Activated naive CD4-positive, alpha-beta T cell treated with anti-CD3 and anti-CD28 coated beads, Interleukin-2, amount 50 U/mL, for 24 hours (primary cell): ENCODE measurements around the gene HSPB7.
"Not testable (repeated sequence)": the region's sequence is repeated elsewhere in the genome, so short reads cannot be mapped to it uniquely, and the experiment has no call there.

ENCODE experiments used
- H3K27ac Mint-ChIP-seq: one replicate; pipeline ENCODE4 v1.8.0; 2021; ENCODE audit warnings: mild to moderate bottlenecking, mixed read lengths
- H3K27me3 Mint-ChIP-seq: one replicate; pipeline ENCODE4 v1.8.0; 2021; ENCODE audit warnings: mixed read lengths
- H3K36me3 Mint-ChIP-seq: one replicate; pipeline ENCODE4 v1.8.0; 2021; ENCODE audit warnings: mixed read lengths
- H3K4me1 Mint-ChIP-seq: one replicate; pipeline ENCODE4 v1.8.0; 2021; ENCODE audit warnings: mixed read lengths
- H3K4me3 Mint-ChIP-seq: one replicate; pipeline ENCODE4 v1.8.0; 2021; ENCODE audit warnings: mild to moderate bottlenecking, mixed read lengths
- H3K9me3 Mint-ChIP-seq: one replicate; pipeline ENCODE4 v1.8.0; 2021; ENCODE audit warnings: mixed read lengths

Gene HSPB7

GRCh38 chr1:16054598-16055540, 37.0 kb upstream of the HSPB7 start:
- no peak overlapping the region for H3K4me3 Mint-ChIP-seq
- H3K27ac Mint-ChIP-seq: no peak overlapping the region
- H3K4me1 Mint-ChIP-seq: no peaks in the 10 kb centered on the region
- H3K27me3 Mint-ChIP-seq: no peaks in the 10 kb centered on the region
- H3K9me3 Mint-ChIP-seq: no peaks in the 10 kb centered on the region
- no peaks in the 10 kb centered on the region for H3K36me3 Mint-ChIP-seq

DNA sequence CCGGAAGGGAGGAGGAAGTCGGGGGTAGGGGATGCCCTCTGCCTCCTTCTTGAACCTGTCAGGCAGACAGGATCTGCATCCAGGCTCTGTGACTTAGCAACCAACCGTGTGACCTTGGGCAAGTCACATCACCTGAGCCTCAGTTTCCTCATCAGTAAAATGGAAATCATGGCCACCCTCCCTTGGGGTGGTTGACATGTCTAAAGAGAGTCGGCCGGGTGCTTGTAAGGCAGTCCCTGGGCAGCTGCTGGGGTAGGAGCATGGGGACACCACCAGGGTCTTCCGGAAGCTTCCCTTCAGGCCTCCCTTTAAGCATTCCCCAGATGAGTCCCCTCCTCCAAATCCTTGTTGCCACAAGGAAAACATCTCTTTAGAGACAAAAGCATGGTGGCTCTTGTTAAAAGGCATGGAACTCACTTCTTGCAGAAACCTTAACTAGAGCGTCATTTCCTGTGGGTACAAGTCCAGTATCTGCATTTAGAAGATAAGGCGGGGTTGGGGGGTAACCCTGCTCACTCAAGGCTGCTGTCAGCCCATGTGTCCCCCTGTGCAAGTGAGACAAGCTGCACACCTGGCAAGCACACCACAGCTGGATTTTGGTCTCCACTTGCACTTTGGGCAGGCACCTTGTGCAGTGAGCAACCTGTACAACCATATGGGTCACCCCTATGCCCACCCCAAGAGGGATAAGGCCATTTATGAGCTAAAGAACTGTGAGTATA, 36.1 kb upstream of the HSPB7 start:
- H3K27ac Mint-ChIP-seq: no peak overlapping the region
- H3K4me3 Mint-ChIP-seq: no peak overlapping the region
- no peaks in the 10 kb centered on the region for H3K36me3 Mint-ChIP-seq
- no peaks in the 10 kb centered on the region for H3K9me3 Mint-ChIP-seq
- no peaks in the 10 kb centered on the region for H3K27me3 Mint-ChIP-seq
- no peaks in the 10 kb centered on the region for H3K4me1 Mint-ChIP-seq

DNA sequence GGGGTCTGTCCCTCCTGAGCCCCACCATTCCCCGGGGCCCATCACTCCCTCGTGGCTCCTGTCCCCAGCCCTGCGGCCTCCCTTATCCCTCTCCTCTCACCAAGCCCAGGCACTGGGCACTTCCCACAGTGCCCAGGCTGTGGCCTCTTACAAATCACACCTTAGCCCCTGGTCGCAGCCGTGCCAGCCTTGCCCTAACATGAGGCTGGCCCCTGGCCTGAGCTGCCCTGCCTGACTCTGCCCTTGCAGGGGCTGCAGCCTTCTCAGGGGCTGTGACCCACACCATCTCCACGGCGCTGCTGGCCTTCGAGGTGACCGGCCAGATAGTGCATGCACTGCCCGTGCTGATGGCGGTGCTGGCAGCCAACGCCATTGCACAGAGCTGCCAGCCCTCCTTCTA, 34.1 kb upstream of the HSPB7 start:
- not testable (repeated sequence) for H3K27ac Mint-ChIP-seq, H3K27me3 Mint-ChIP-seq, H3K4me1 Mint-ChIP-seq, H3K4me3 Mint-ChIP-seq, H3K36me3 Mint-ChIP-seq, H3K9me3 Mint-ChIP-seq

DNA sequence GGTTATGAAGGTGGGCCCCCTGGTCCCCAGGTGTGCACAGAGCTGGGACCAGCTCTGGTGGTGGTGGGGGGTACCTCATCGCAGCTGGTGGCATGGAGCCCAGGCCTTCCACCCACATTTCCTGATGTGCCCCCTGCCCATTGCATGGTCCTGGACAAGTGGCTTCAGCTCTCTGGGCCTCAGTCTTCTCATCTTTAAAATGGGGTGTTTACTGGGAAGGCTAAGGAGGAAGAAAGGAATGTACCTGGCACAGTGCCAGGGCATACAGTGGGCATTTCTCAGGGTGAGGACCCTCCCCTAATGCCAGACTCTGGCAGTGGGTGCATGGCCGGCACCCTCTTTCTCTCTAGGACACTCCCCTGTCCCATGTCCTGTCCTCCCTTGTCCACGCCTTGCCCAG, 33.2 kb upstream of the HSPB7 start:
- H3K27ac Mint-ChIP-seq: peak overlapping the region; percentile 30
- no peaks in the 10 kb centered on the region for H3K27me3 Mint-ChIP-seq

DNA sequence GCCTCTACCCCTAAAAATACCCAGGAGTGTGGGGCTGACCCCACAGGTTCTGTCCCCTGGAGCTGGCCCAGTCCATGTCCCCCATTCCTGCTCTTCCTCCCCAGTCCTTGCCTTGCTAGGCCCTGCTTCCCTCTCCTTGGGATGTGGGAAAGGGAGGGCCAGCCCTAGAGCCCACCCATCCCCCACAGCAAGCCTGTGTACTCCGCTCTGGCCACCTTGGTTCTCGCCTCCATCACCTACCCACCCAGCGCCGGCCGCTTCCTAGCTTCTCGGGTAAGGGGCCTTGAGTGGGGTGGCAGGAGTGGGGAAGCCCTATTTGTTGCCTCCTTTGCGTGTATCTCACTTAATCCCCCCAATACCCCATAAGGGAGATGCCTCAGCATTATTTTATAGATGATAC, 32.5 kb upstream of the HSPB7 start:
- no peaks in the 10 kb centered on the region for H3K9me3 Mint-ChIP-seq
- H3K27ac Mint-ChIP-seq: no peak overlapping the region
- H3K27me3 Mint-ChIP-seq: no peaks in the 10 kb centered on the region
- no peak overlapping the region for H3K4me3 Mint-ChIP-seq
- H3K4me1 Mint-ChIP-seq: no peaks in the 10 kb centered on the region
- no peaks in the 10 kb centered on the region for H3K36me3 Mint-ChIP-seq

More for the DNA sequence above, 33.2 kb upstream of the HSPB7 start:
- no peaks in the 10 kb centered on the region for H3K36me3 Mint-ChIP-seq
- H3K4me3 Mint-ChIP-seq: no peak overlapping the region
- H3K4me1 Mint-ChIP-seq: no peaks in the 10 kb centered on the region
- no peaks in the 10 kb centered on the region for H3K9me3 Mint-ChIP-seq

GRCh38 chr1:16048573-16049189, 30.8 kb upstream of the HSPB7 start:
- Mint-ChIP-seq H3K9me3 (no peaks in the 10 kb centered on the region), H3K27me3 (no peaks in the 10 kb centered on the region), H3K36me3 (no peaks in the 10 kb centered on the region), H3K4me1 (no peaks in the 10 kb centered on the region), H3K27ac (no peak overlapping the region), H3K4me3 (no peak overlapping the region)

GRCh38 chr1:16047791-16048475, 30.1 kb upstream of the HSPB7 start:
- Mint-ChIP-seq H3K4me1 (no peaks in the 10 kb centered on the region), H3K27ac (no peak overlapping the region), H3K36me3 (no peaks in the 10 kb centered on the region), H3K27me3 (no peaks in the 10 kb centered on the region), H3K4me3 (peak overlapping the region; percentile 49), H3K9me3 (no peaks in the 10 kb centered on the region)

DNA sequence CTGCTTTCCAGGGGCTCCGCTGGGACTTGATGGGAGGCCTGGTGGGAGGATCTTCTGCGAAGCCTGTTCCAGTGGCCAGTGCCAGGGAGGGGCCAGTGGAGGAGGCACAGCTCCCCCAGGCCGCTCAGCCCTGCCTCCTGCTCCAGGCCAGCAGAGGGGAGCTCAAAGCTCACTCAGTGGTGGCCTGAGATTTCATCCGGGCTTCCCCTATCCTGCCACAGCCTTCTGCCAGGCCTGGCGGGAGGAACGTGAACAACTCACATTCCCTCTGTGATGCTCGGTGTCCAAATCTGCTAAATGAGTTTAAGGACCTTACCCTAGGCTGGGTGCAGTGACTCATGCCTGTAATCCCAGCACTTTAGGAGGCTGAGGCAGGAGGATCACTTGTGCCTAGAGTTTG, 29.0 kb upstream of the HSPB7 start:
- H3K9me3 Mint-ChIP-seq: no peaks in the 10 kb centered on the region
- no peak overlapping the region for H3K27ac Mint-ChIP-seq
- no peaks in the 10 kb centered on the region for H3K27me3 Mint-ChIP-seq
- H3K4me3 Mint-ChIP-seq: no peak overlapping the region
- H3K36me3 Mint-ChIP-seq: no peaks in the 10 kb centered on the region
- H3K4me1 Mint-ChIP-seq: no peaks in the 10 kb centered on the region

DNA sequence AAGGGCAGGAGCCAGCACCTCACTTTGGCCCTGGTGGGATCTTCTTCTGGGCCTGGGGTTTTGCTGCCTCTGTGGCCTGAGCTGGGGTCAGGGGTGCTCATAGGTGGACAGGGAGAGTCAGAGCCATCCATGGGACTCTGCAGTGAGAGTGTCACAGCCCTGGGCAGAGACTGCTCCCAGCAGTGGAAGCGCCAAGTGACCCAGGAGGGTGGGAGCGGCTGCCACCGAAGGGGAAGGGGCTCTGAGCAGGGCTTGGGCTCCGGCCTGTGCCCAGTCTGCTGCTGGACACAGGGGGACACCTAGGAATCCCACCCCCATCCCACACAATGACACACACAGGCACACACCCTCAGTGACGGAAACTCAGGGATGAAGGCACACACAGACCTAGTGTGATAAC, 26.1 kb upstream of the HSPB7 start:
- H3K4me3 Mint-ChIP-seq: no peak overlapping the region
- H3K27me3 Mint-ChIP-seq: no peaks in the 10 kb centered on the region
- H3K27ac Mint-ChIP-seq: no peak overlapping the region
- H3K36me3 Mint-ChIP-seq: no peaks in the 10 kb centered on the region
- no peaks in the 10 kb centered on the region for H3K4me1 Mint-ChIP-seq
- H3K9me3 Mint-ChIP-seq: no peaks in the 10 kb centered on the region

DNA sequence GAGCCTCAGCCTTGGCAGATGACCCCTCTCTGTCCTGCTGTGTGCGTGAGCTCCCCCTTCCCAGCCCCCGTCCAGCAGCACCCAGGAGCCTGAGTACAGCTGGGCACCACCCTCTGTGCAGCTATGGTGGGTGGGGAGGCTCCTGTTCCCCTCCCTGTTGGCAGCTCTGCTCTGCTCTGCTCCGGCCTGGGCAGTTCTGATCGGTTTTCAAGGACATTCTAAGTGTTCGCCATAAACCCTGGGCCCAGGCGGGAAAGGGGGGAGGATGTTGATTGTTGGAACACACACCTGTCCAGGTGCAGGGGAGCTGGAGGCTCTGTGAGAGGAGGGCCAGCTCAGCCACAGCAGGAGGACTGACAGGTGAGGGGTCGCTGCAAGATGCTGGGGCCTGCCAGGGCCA, 25.7 kb upstream of the HSPB7 start, which contains the start of gene CLCNKB:
Gene CLCNKB (plus strand): TSS at position 262 of the 400 bp plus-strand sequence. CDS start 711 bp downstream, outside the sequence.
- no peak within 1 kb of the TSS for H3K27ac Mint-ChIP-seq
- no peaks in the 10 kb centered on the region for H3K9me3 Mint-ChIP-seq
- no peaks in the 10 kb centered on the region for H3K4me1 Mint-ChIP-seq
- H3K4me3 Mint-ChIP-seq: no peak within 1 kb of the TSS
- no peaks in the 10 kb centered on the region for H3K36me3 Mint-ChIP-seq
- no peaks in the 10 kb centered on the region for H3K27me3 Mint-ChIP-seq

- not testable (repeated sequence) for H3K9me3 Mint-ChIP-seq, H3K4me1 Mint-ChIP-seq, H3K36me3 Mint-ChIP-seq, H3K27ac Mint-ChIP-seq, H3K4me3 Mint-ChIP-seq, H3K27me3 Mint-ChIP-seq
Observed at GRCh38 chr1:16042654-16043053, 24.8 kb upstream of the HSPB7 start.

DNA sequence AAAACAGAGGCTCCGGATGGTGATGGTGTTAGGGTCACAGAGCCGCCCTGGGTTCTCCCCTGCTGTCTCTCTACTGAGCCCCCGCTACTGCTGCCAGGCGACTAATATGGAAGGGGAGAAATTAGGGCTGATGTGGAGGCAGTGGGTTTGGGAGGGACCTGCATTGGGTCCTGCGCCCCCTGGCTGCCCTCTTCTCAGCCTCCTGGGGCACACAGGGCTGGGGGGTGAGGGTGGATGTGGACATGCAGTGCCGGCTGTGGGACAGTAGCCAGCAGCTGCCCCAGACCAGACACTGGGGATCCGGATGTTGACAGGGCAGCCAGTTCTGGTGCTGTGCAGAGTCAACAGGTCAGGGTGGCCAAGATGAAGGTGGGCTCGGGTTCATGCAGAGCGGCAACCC, 24.3 kb upstream of the HSPB7 start:
- Mint-ChIP-seq H3K4me3 (no peak overlapping the region), H3K4me1 (no peaks in the 10 kb centered on the region), H3K27ac (no peak overlapping the region), H3K27me3 (no peaks in the 10 kb centered on the region), H3K36me3 (no peaks in the 10 kb centered on the region), H3K9me3 (no peaks in the 10 kb centered on the region)

DNA sequence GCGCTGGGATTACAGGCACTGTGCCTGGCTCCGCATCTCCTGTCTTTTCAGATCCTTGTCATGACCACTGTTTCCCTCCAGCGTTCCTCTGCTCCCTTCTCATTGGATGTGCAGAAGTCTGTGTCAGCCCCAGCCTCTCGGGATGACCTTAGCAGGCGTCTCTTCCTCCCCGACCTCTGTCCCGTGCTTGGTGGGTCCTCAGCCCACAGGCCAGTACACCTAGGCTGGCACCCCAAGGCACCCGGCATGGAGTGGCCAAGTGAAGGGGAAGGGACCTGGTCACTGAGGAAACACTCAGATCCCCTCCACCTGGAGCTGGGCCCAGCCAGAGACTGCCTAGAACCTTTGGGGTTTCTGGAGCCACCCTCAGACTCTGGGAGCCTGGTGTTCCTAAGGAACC, 23.4 kb upstream of the HSPB7 start:
- Mint-ChIP-seq H3K27me3 (no peaks in the 10 kb centered on the region), H3K9me3 (no peaks in the 10 kb centered on the region), H3K4me1 (no peaks in the 10 kb centered on the region), H3K36me3 (no peaks in the 10 kb centered on the region), H3K4me3 (no peak overlapping the region), H3K27ac (no peak overlapping the region)

GRCh38 chr1:16039871-16040270, 22.0 kb upstream of the HSPB7 start:
- H3K4me1 Mint-ChIP-seq, H3K36me3 Mint-ChIP-seq, H3K27me3 Mint-ChIP-seq, H3K9me3 Mint-ChIP-seq, H3K27ac Mint-ChIP-seq, H3K4me3 Mint-ChIP-seq: not testable (repeated sequence)

DNA sequence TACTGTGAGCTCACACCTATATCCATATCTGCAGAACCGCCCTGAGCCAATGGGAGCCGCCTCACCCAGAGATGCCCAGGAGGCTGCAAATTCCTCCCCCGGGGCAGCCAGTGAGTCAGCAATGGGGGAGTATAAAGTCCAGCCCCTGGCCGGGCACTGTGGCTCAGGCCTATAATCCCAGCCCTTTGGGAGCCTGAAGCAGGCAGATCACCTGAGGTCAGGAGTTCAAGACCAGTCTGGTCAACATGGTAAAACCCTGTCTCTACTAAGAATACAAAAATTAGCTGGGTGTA, 20.7 kb upstream of the HSPB7 start:
- Mint-ChIP-seq H3K27me3 (no peaks in the 10 kb centered on the region), H3K27ac (no peak overlapping the region), H3K4me1 (no peaks in the 10 kb centered on the region), H3K4me3 (no peak overlapping the region), H3K36me3 (no peaks in the 10 kb centered on the region), H3K9me3 (no peaks in the 10 kb centered on the region)

DNA sequence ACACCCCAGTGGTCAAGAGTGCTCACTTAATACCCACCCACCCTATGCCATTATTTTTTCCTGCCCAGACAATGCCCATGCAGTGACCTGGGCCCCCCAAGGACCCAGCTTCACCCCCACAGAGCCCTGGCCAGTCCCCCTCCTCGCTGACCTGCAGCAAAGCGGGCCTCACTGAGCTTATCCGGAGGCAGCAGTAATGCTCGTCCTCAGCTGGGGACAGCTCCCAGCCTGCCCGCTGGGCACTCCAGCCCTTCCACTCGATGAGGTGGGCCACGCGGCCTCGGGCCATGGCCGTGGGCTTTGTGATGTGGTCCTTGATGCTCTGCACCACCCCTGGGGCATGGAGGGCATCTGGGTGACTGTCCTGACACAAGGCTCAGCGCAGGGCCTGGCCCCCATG, 18.6 kb upstream of the HSPB7 start:
- not testable (repeated sequence) for H3K36me3 Mint-ChIP-seq, H3K4me1 Mint-ChIP-seq, H3K9me3 Mint-ChIP-seq, H3K4me3 Mint-ChIP-seq, H3K27ac Mint-ChIP-seq, H3K27me3 Mint-ChIP-seq
